Measurements from ENCODE around the gene EPO. TPM values are rescaled to one million over a fixed set of nuclear protein-coding genes. Genes with fewer than 3 reads are reported as not detected.

Gene EPO
- total and polyA plus RNA-seq, 3 experiments from 2014 or later: 0.22 TPM; not detected in 2

- peaks cover 26% of the 10 kb centered on the region for H3K4me1 ChIP-seq (ENCODE audit: insufficient read depth, low read length)
- no peaks in the 10 kb centered on the region for H3K27me3 Mint-ChIP-seq
- no peaks in the 10 kb centered on the region for H3K27me3 ChIP-seq (ENCODE audit: insufficient read depth, low read length, poor library complexity, severe bottlenecking)
- no peak for DNase-seq
- H3K4me3 Mint-ChIP-seq: no peak overlapping the region
- no peak overlapping the region for H3K27ac ChIP-seq (ENCODE audit: low read depth, low read length)
- H3K9me3 Mint-ChIP-seq: no peaks in the 10 kb centered on the region
- no peaks in the 10 kb centered on the region for H3K9me3 ChIP-seq (ENCODE audit: low read length)
- ChIA-PET CTCF (interaction anchor here (1.5 to 9.0 kb wide), 6 partner anchors 9 to 164 kb away, joined by 5 to 120 read pairs (median 6); partner anchors contain the start of genes POP7 and SLC12A9), POLR2A (interaction anchor here (1.0 to 1.4 kb wide), 3 partner anchors 9 to 258 kb away, joined by 3 to 10 read pairs (median 3); no protein-coding TSS in a partner anchor)
- H3K4me1 Mint-ChIP-seq: peaks cover 27 to 39% (median 32%) of the 10 kb centered on the region in 3 donors
- peaks cover 0 to 65% (median 2%) of the 10 kb centered on the region in 3 donors for H3K36me3 Mint-ChIP-seq
- peak overlapping the region in 5 of 8 donors; percentile 17 to 93 (median 77) for H3K27ac Mint-ChIP-seq
- no peak overlapping the region for H3K4me3 ChIP-seq (ENCODE audit: low read length)
- H3K36me3 ChIP-seq (ENCODE audit: insufficient read depth, low read length): peaks cover 11% of the 10 kb centered on the region
These were observed 31.9 kb upstream of the EPO start for GRCh38 chr7:100688326-100688860.

GRCh38 chr7:100689230-100690135 lies 30.8 kb upstream of the EPO start:
- Mint-ChIP-seq H3K27me3 (no peaks in the 10 kb centered on the region), H3K4me1 (peaks cover 27 to 39% (median 32%) of the 10 kb centered on the region in 3 donors), H3K4me3 (peak overlapping the region in 1 of 7 donors; percentile 79), H3K36me3 (peaks cover 0 to 58% (median 2%) of the 10 kb centered on the region in 3 donors), H3K27ac (peak overlapping the region in 5 of 8 donors; percentile 17 to 93 (median 63)), H3K9me3 (no peaks in the 10 kb centered on the region)
- Histone ChIP-seq H3K9me3 (ENCODE audit: low read length) (no peaks in the 10 kb centered on the region), H3K4me3 (ENCODE audit: low read length) (no peak overlapping the region), H3K27me3 (ENCODE audit: insufficient read depth, low read length, poor library complexity, severe bottlenecking) (no peaks in the 10 kb centered on the region), H3K4me1 (ENCODE audit: insufficient read depth, low read length) (peaks cover 26% of the 10 kb centered on the region), H3K27ac (ENCODE audit: low read depth, low read length) (no peak overlapping the region), H3K36me3 (ENCODE audit: insufficient read depth, low read length) (peaks cover 11% of the 10 kb centered on the region)
- DNase-seq: no peak
- ChIA-PET CTCF (interaction anchor here (1.1 to 9.0 kb wide), 10 partner anchors 10 to 163 kb away, joined by 3 to 120 read pairs (median 6); partner anchors contain the start of genes FBXO24, LRCH4, MOSPD3 and POP7), POLR2A (interaction anchor here (1.0 to 1.9 kb wide), 6 partner anchors 10 to 259 kb away, joined by 3 to 10 read pairs (median 4); partner anchors contain the start of genes FBXO24 and LRCH4)

- DNase-seq: peak; percentile 69 to 85 (median 71)
- peaks cover 11% of the 10 kb centered on the region for H3K36me3 ChIP-seq (ENCODE audit: insufficient read depth, low read length)
- no peaks in the 10 kb centered on the region for H3K27me3 Mint-ChIP-seq
- H3K4me3 Mint-ChIP-seq: peak overlapping the region; percentile 88 to 97 (median 94)
- peak overlapping the region; percentile 15 to 95 (median 86) for H3K27ac Mint-ChIP-seq
- H3K36me3 Mint-ChIP-seq: peaks cover 0 to 36% (median 0%) of the 10 kb centered on the region in 3 donors
- H3K27ac ChIP-seq (ENCODE audit: low read depth, low read length): no peak overlapping the region
- H3K27me3 ChIP-seq (ENCODE audit: insufficient read depth, low read length, poor library complexity, severe bottlenecking): no peaks in the 10 kb centered on the region
- H3K9me3 ChIP-seq (ENCODE audit: low read length): no peaks in the 10 kb centered on the region
- H3K4me3 ChIP-seq (ENCODE audit: low read length): peak overlapping the region; percentile 81
- ChIA-PET POLR2A (interaction anchor here (0.6 to 2.8 kb wide), 9 partner anchors 14 to 264 kb away, joined by 3 to 16 read pairs (median 3); partner anchors contain the start of genes FBXO24, MOSPD3, POP7 and ZCWPW1), CTCF (interaction anchor here (0.6 to 9.0 kb wide), 34 partner anchors 12 to 528 kb away, joined by 3 to 120 read pairs (median 4); partner anchors contain the start of genes FBXO24, GNB2, LRCH4 and MOSPD3)
- peaks cover 26% of the 10 kb centered on the region for H3K4me1 ChIP-seq (ENCODE audit: insufficient read depth, low read length)
- H3K4me1 Mint-ChIP-seq: peaks cover 36 to 49% (median 39%) of the 10 kb centered on the region in 3 donors
- H3K9me3 Mint-ChIP-seq: no peaks in the 10 kb centered on the region
These were observed 28.3 kb upstream of the EPO start for GRCh38 chr7:100691676-100692577.

- peaks cover 11% of the 10 kb centered on the region for H3K36me3 ChIP-seq (ENCODE audit: insufficient read depth, low read length)
- Mint-ChIP-seq H3K27ac (peak overlapping the region in 7 of 8 donors; percentile 80 to 98 (median 93)), H3K36me3 (peaks cover 0 to 32% (median 0%) of the 10 kb centered on the region in 3 donors), H3K27me3 (no peaks in the 10 kb centered on the region), H3K4me1 (peaks cover 36 to 49% (median 39%) of the 10 kb centered on the region in 3 donors), H3K4me3 (peak overlapping the region; percentile 88 to 97 (median 94)), H3K9me3 (no peaks in the 10 kb centered on the region)
- H3K4me3 ChIP-seq (ENCODE audit: low read length): peak overlapping the region; percentile 81
- ChIA-PET POLR2A (interaction anchor here (1.0 to 2.8 kb wide), 6 partner anchors 11 to 264 kb away, joined by 3 to 16 read pairs (median 4); partner anchors contain the start of genes FBXO24, MOSPD3, POP7 and ZCWPW1), CTCF (interaction anchor here (0.7 to 9.0 kb wide), 20 partner anchors 11 to 252 kb away, joined by 3 to 120 read pairs (median 7); partner anchors contain the start of genes FBXO24, LRCH4, MOSPD3 and POP7)
- DNase-seq: peak in 1 of 5 donors; percentile 32
- no peaks in the 10 kb centered on the region for H3K9me3 ChIP-seq (ENCODE audit: low read length)
- no peak overlapping the region for H3K27ac ChIP-seq (ENCODE audit: low read depth, low read length)
- H3K27me3 ChIP-seq (ENCODE audit: insufficient read depth, low read length, poor library complexity, severe bottlenecking): no peaks in the 10 kb centered on the region
- H3K4me1 ChIP-seq (ENCODE audit: insufficient read depth, low read length): peaks cover 26% of the 10 kb centered on the region
These were observed 27.7 kb upstream of the EPO start for GRCh38 chr7:100692578-100692961.

- peaks cover 26% of the 10 kb centered on the region for H3K4me1 ChIP-seq (ENCODE audit: insufficient read depth, low read length)
- H3K36me3 Mint-ChIP-seq: peaks cover 0 to 24% (median 0%) of the 10 kb centered on the region in 3 donors
- H3K4me1 Mint-ChIP-seq: peaks cover 36 to 48% (median 39%) of the 10 kb centered on the region in 3 donors
- H3K4me3 ChIP-seq (ENCODE audit: low read length): peak overlapping the region; percentile 81
- H3K27me3 Mint-ChIP-seq: no peaks in the 10 kb centered on the region
- peak in 2 of 5 donors; percentile 16 to 47 for DNase-seq
- H3K27ac Mint-ChIP-seq: peak overlapping the region; percentile 80 to 98 (median 92)
- peak overlapping the region; percentile 61 for H3K27ac ChIP-seq (ENCODE audit: low read depth, low read length)
- H3K4me3 Mint-ChIP-seq: peak overlapping the region; percentile 88 to 97 (median 94)
- POLR2A ChIA-PET: interaction anchor here (1.0 to 2.8 kb wide), 5 partner anchors 12 to 265 kb away, joined by 3 to 16 read pairs (median 5); partner anchors contain the start of genes MOSPD3, POP7 and ZCWPW1
- peaks cover 2% of the 10 kb centered on the region for H3K36me3 ChIP-seq (ENCODE audit: insufficient read depth, low read length)
- no peaks in the 10 kb centered on the region for H3K9me3 Mint-ChIP-seq
- H3K27me3 ChIP-seq (ENCODE audit: insufficient read depth, low read length, poor library complexity, severe bottlenecking): no peaks in the 10 kb centered on the region
- CTCF ChIA-PET: interaction anchor here (0.7 to 9.0 kb wide), 16 partner anchors 10 to 252 kb away, joined by 3 to 120 read pairs (median 12); partner anchors contain the start of genes FBXO24, LRCH4, MOSPD3 and POP7
- H3K9me3 ChIP-seq (ENCODE audit: low read length): no peaks in the 10 kb centered on the region
These were observed 26.8 kb upstream of the EPO start for GRCh38 chr7:100693312-100694097.

- peak; percentile 63 to 80 (median 69) for DNase-seq
- peaks cover 30 to 41% (median 33%) of the 10 kb centered on the region in 3 donors for H3K4me1 Mint-ChIP-seq
- H3K27me3 Mint-ChIP-seq: no peaks in the 10 kb centered on the region
- Histone ChIP-seq H3K36me3 (ENCODE audit: insufficient read depth, low read length) (no peaks in the 10 kb centered on the region), H3K9me3 (ENCODE audit: low read length) (no peaks in the 10 kb centered on the region), H3K27me3 (ENCODE audit: insufficient read depth, low read length, poor library complexity, severe bottlenecking) (no peaks in the 10 kb centered on the region), H3K4me3 (ENCODE audit: low read length) (peak within 1 kb of the TSS; percentile 81), H3K4me1 (ENCODE audit: insufficient read depth, low read length) (peaks cover 26% of the 10 kb centered on the region), H3K27ac (ENCODE audit: low read depth, low read length) (peak within 1 kb of the TSS; percentile 61)
- peaks cover 0 to 17% (median 0%) of the 10 kb centered on the region in 3 donors for H3K36me3 Mint-ChIP-seq
- POLR2A ChIA-PET: interaction anchor here (1.2 to 2.8 kb wide), 2 partner anchors 11 to 12 kb away, joined by 3 to 16 read pairs; partner anchors contain the start of gene POP7
- peak within 1 kb of the TSS; percentile 80 to 98 (median 92) for H3K27ac Mint-ChIP-seq
- H3K4me3 Mint-ChIP-seq: peak within 1 kb of the TSS; percentile 88 to 97 (median 94)
- CTCF ChIA-PET: interaction anchor here (3.9 to 9.0 kb wide), 4 partner anchors 10 to 81 kb away, joined by 21 to 120 read pairs (median 66); partner anchors contain the start of genes MOSPD3 and POP7
- no peaks in the 10 kb centered on the region for H3K9me3 Mint-ChIP-seq
These were observed 26.0 kb upstream of the EPO start, which contains the start of gene GIGYF1 for GRCh38 chr7:100694098-100694745. TSS of gene GIGYF1 (minus strand) at chr7:100694250. CDS start at chr7:100688238, 6,012 bp downstream.
